Panc1 (cell line): ENCODE data around the gene SRGAP3.

Source experiments
- CTCF ChIP-seq: fragments of 450-650 bp; IDR thresholded peaks from 2 replicates; pipeline ENCODE4 v1.5.1; 2017; ENCODE audit warnings: mild to moderate bottlenecking
- POLR2AphosphoS5 ChIP-seq: IDR thresholded peaks from 2 replicates; pipeline ENCODE4 v1.6.1; 2012; ENCODE audit warnings: mild to moderate bottlenecking, low read depth, low read length, moderate library complexity
- REST ChIP-seq, 2 experiments: IDR thresholded peaks; 2 replicates each; pipeline ENCODE4 v1.6.1; 2011 to 2012; ENCODE audit warnings: low read depth in 2 of 2, control low read depth in 1 of 2, low read length in 1 of 2, mild to moderate bottlenecking in 1 of 2, moderate library complexity in 1 of 2; ENCODE audit not compliant: insufficient read depth in 1 of 2
- SIN3A ChIP-seq: IDR thresholded peaks from 2 replicates; pipeline ENCODE4 v1.6.1; 2012; ENCODE audit warnings: low read depth, mild to moderate bottlenecking, low read length, moderate library complexity, borderline replicate concordance; ENCODE audit not compliant: insufficient read depth
- TCF7L2 ChIP-seq: IDR thresholded peaks from 2 replicates; pipeline ENCODE4 v1.6.1; 2011; ENCODE audit warnings: mild to moderate bottlenecking, low read depth, low read length, inconsistent platforms

GRCh38 chr3:9213019-9213634 lies 36.3 kb downstream of the SRGAP3 start:
- TF ChIP-seq CTCF (no peak), POLR2AphosphoS5 (no peak), REST (IDR thresholded peaks at IDR 0.05; ENCODE audit: insufficient read depth in 1 of 2, low read depth in 2 of 2, low read length in 1 of 2) (no peak), SIN3A (no peak), TCF7L2 (no peak)
